Right cardiac atrium (tissue), 5 donors: ENCODE results near the gene DCHS1. TPM values are rescaled to one million over a fixed set of nuclear protein-coding genes. Genes with fewer than 3 reads are reported as not detected.
"Not testable (repeated sequence)": the region's sequence is repeated elsewhere in the genome, so short reads cannot be mapped to it uniquely, and the experiment has no call there.

Experiments
- ATAC-seq, 2 donors: fragments of 200-7000 bp; cut with Tn5 transposase; one replicate each; pipeline versions ENCODE4 v1.8.0 to v1.9.1; 2020; ENCODE audit warnings: moderate library complexity in 2 of 2, mild to moderate bottlenecking in 1 of 2
- DNase-seq, 3 donors: peaks; one replicate each; pipeline ENCODE4 v3.0.0-alpha.2; 2020
- H3K27ac ChIP-seq: one replicate; pipeline ENCODE4 v1.5.1; 2013; ENCODE audit warnings: mild to moderate bottlenecking, low read length, control low read depth, moderate library complexity
- H3K27me3 ChIP-seq: one replicate; pipeline ENCODE4 v1.6.1; 2013; ENCODE audit not compliant: control insufficient read depth, insufficient read depth
- H3K4me1 ChIP-seq: one replicate; pipeline ENCODE4 v1.6.1; 2013; ENCODE audit warnings: low read length; ENCODE audit not compliant: control insufficient read depth, insufficient read depth
- H3K4me3 ChIP-seq: one replicate; pipeline ENCODE4 v1.5.1; 2013; ENCODE audit warnings: low read length, control low read depth
- H3K9me3 ChIP-seq: one replicate; pipeline ENCODE4 v1.6.1; 2013; ENCODE audit warnings: low read length; ENCODE audit not compliant: control insufficient read depth
- WGBS: extraction: QIAGEN DNeasy Blood & Tissue Kit; methylation state at CpG from one replicate; pipeline ENCODE4 v1.1.7; 2013; 5-methylcytosine and 5-hydroxymethylcytosine counted together
- intact Hi-C, 4 donors: fragments of 100-400 bp; cut with DNase I; formaldehyde crosslinking; loops; one replicate each; pipeline versions ENCODE4 v1.11.0 to v1.14.0; 2022 to 2023
- long read RNA-seq, 4 donors: library from polyadenylated mRNA; unstranded; transcript quantifications; one replicate each; pipeline ENCODE4 v2.0.0, GENCODE V29; 2020 to 2021
- polyA plus RNA-seq: library from polyadenylated mRNA; stranded (reverse); fragments of 200-250 nt; gene quantifications from one replicate; pipeline ENCODE4 v1.2.3, GENCODE V29; 2013
- total RNA-seq, 4 donors: library from RNA; stranded (reverse); fragmentation: NEBNext Ultra II Directional; extraction: Animal tissue kit (Norgen Biotek cat#: 25700); gene quantifications; one replicate each; pipeline ENCODE4 v1.2.1, GENCODE V29; 2021
- donor health status: healthy with polysubstance abuse.
- donor health status: DM: no; HTN: yes; CAD: no.
- donor health status: DM: no; HTN: no; CAD: no.
- donor health status: DM: no; HTN: yes; CAD: no; lungs with severe emphysema.
- donor health status: DM: yes; HTN: yes; CAD: no.

Gene DCHS1
- total RNA-seq (10 to 100 TPM; 12.4 to 19.2 (median 14.9) TPM), polyA plus RNA-seq (6.4 TPM)
- long read RNA-seq, donor 1, partial matches to known transcripts = 1 of 10 reads
- long read RNA-seq, donor 1, other reads (novel, unspliced or antisense) = 9 of 10 reads
- long read RNA-seq, donor 2, partial matches to known transcripts = 4 of 7 reads
- long read RNA-seq, donor 2, other reads (novel, unspliced or antisense) = 3 of 7 reads
- long read RNA-seq, donor 3, partial matches to known transcripts = 4 of 13 reads
- long read RNA-seq, donor 3, other reads (novel, unspliced or antisense) = 9 of 13 reads
- long read RNA-seq, donor 4, partial matches to known transcripts = 0 of 7 reads
- long read RNA-seq, donor 4, other reads (novel, unspliced or antisense) = 7 of 7 reads

- peak; percentile 59 to 85 (median 81) for DNase-seq
- WGBS = 7% methylated on average over 54 of the region's 56 CpGs
- intact Hi-C loops = no loop called here
- peak within 1 kb of the TSS; percentile 71 for H3K4me3 ChIP-seq
- H3K4me1 ChIP-seq = peaks cover 2% of the 10 kb centered on the region
- H3K9me3 ChIP-seq = no peaks in the 10 kb centered on the region
- peak within 1 kb of the TSS; percentile 55 for H3K27ac ChIP-seq
- no peaks in the 10 kb centered on the region for H3K27me3 ChIP-seq
- ATAC-seq = peak; percentile 68 to 71
Observed at GRCh38 chr11:6655790-6656583, at the start of gene DCHS1. Gene DCHS1 (minus strand): TSS chr11:6655809. CDS start chr11:6641613, 14,196 bp downstream.

- WGBS = 61% methylated on average over 2 of the region's 2 CpGs
- H3K4me3 ChIP-seq = no peak overlapping the region
- intact Hi-C loops = loop anchor here in 1 of 4 donors (10.0 kb wide), 1 partner anchor 169 kb away; no protein-coding TSS in a partner anchor
- no peaks in the 10 kb centered on the region for H3K4me1 ChIP-seq
- H3K27me3 ChIP-seq = no peaks in the 10 kb centered on the region
- no peak overlapping the region for H3K27ac ChIP-seq
- DNase-seq (peak; percentile 60 to 73 (median 61)), ATAC-seq (peak; percentile 94 to 95)
- no peaks in the 10 kb centered on the region for H3K9me3 ChIP-seq
Observed at GRCh38 chr11:6703247-6704063, 47.8 kb upstream of the DCHS1 start.

- H3K4me3 ChIP-seq, H3K27me3 ChIP-seq, H3K9me3 ChIP-seq, H3K27ac ChIP-seq, H3K4me1 ChIP-seq, DNase-seq: not testable (repeated sequence)
- peak in 1 of 2 donors; percentile 17 for ATAC-seq
- WGBS = 85% methylated on average over 3 of the region's 3 CpGs
- intact Hi-C loops = loop anchor here in 1 of 4 donors (10.0 kb wide), 1 partner anchor 167 kb away; no protein-coding TSS in a partner anchor
Observed at GRCh38 chr11:6701955-6702354, 46.3 kb upstream of the DCHS1 start.

GRCh38 chr11:6695377-6695776 is 39.8 kb upstream of the DCHS1 start:
- Histone ChIP-seq H3K4me3 (no peak overlapping the region), H3K27me3 (no peaks in the 10 kb centered on the region), H3K4me1 (peaks cover 4% of the 10 kb centered on the region), H3K9me3 (no peaks in the 10 kb centered on the region), H3K27ac (no peak overlapping the region)
- peak; percentile 91 to 94 for ATAC-seq
- WGBS = 30% methylated on average over 1 of the region's 1 CpG
- no peak for DNase-seq
- intact Hi-C loops = no loop called here

- no peak for ATAC-seq
- WGBS = 15% methylated on average over 1 of the region's 1 CpG
- H3K4me1 ChIP-seq = peaks cover 4% of the 10 kb centered on the region
- H3K4me3 ChIP-seq = no peak overlapping the region
- intact Hi-C loops = no loop called here
- no peaks in the 10 kb centered on the region for H3K9me3 ChIP-seq
- no peak for DNase-seq
- H3K27me3 ChIP-seq = no peaks in the 10 kb centered on the region
- peak overlapping the region; percentile 27 for H3K27ac ChIP-seq
Observed at GRCh38 chr11:6694229-6694535, 38.6 kb upstream of the DCHS1 start.

- WGBS = 91% methylated on average over 1 of the region's 1 CpG
- Histone ChIP-seq H3K27me3 (no peaks in the 10 kb centered on the region), H3K4me1 (peaks cover 4% of the 10 kb centered on the region), H3K4me3 (no peak overlapping the region), H3K27ac (peak overlapping the region; percentile 27), H3K9me3 (no peaks in the 10 kb centered on the region)
- intact Hi-C loops = no loop called here
- peak in 1 of 3 donors; percentile 43 for DNase-seq
- ATAC-seq = peak in 1 of 2 donors; percentile 87
Observed at GRCh38 chr11:6693342-6694228, 38.0 kb upstream of the DCHS1 start.

- no peak for ATAC-seq
- Histone ChIP-seq H3K4me3 (no peak overlapping the region), H3K27ac (no peak overlapping the region), H3K27me3 (no peaks in the 10 kb centered on the region), H3K4me1 (peaks cover 4% of the 10 kb centered on the region), H3K9me3 (no peaks in the 10 kb centered on the region)
- intact Hi-C loops = no loop called here
- no peak for DNase-seq
Observed at GRCh38 chr11:6692128-6692527, 36.5 kb upstream of the DCHS1 start.

- DNase-seq, H3K9me3 ChIP-seq, H3K27ac ChIP-seq, ATAC-seq, intact Hi-C loops, H3K27me3 ChIP-seq, H3K4me3 ChIP-seq, H3K4me1 ChIP-seq: not testable (repeated sequence)
- 70% methylated on average over 9 of the region's 11 CpGs for WGBS
Observed at GRCh38 chr11:6690431-6691132, 35.0 kb upstream of the DCHS1 start.

- 76% methylated on average over 4 of the region's 4 CpGs for WGBS
- H3K27ac ChIP-seq = no peak overlapping the region
- ATAC-seq (no peak), DNase-seq (no peak)
- no peaks in the 10 kb centered on the region for H3K27me3 ChIP-seq
- no peaks in the 10 kb centered on the region for H3K4me1 ChIP-seq
- no peaks in the 10 kb centered on the region for H3K9me3 ChIP-seq
- intact Hi-C loops = loop anchor here in 1 of 4 donors (10.0 kb wide), 1 partner anchor 153 kb away; no protein-coding TSS in a partner anchor
- no peak overlapping the region for H3K4me3 ChIP-seq
Observed at GRCh38 chr11:6687876-6688275, 32.3 kb upstream of the DCHS1 start.
